ENCODE results near the gene RNU1-3. TPM values are rescaled to one million over a fixed set of nuclear protein-coding genes. Genes with fewer than 3 reads are reported as not detected.
"Not testable (repeated sequence)": the region's sequence is repeated elsewhere in the genome, so short reads cannot be mapped to it uniquely, and the experiment has no call there.

The RNU1-3 gene
- total RNA-seq, 1 experiment from 2014 or later: under 0.01 TPM

- not testable (repeated sequence) for H3K4me3 ChIP-seq; H3K4me1 ChIP-seq; H3K27me3 ChIP-seq; H3K36me3 ChIP-seq; DNase-seq; H3K27ac ChIP-seq; H3K9me3 ChIP-seq (replicated peaks)
These were observed 34.4 kb upstream of the RNU1-3 start for GRCh38 chr1:16701189-16701588.

- H3K4me3 ChIP-seq; H3K36me3 ChIP-seq; H3K9me3 ChIP-seq (replicated peaks); H3K27ac ChIP-seq; H3K27me3 ChIP-seq; H3K4me1 ChIP-seq; DNase-seq: not testable (repeated sequence)
These were observed 33.6 kb upstream of the RNU1-3 start for GRCh38 chr1:16700138-16700895.

- H3K4me1 ChIP-seq; H3K4me3 ChIP-seq; H3K36me3 ChIP-seq; H3K9me3 ChIP-seq (replicated peaks); DNase-seq; H3K27ac ChIP-seq; H3K27me3 ChIP-seq: not testable (repeated sequence)
These were observed 32.7 kb upstream of the RNU1-3 start for GRCh38 chr1:16699440-16699839.

GRCh38 chr1:16697152-16697551, 30.4 kb upstream of the RNU1-3 start:
- not testable (repeated sequence) for H3K4me1 ChIP-seq; H3K9me3 ChIP-seq (replicated peaks); H3K36me3 ChIP-seq; H3K4me3 ChIP-seq; DNase-seq; H3K27ac ChIP-seq; H3K27me3 ChIP-seq

- not testable (repeated sequence) for DNase-seq; H3K36me3 ChIP-seq; H3K27me3 ChIP-seq; H3K9me3 ChIP-seq (replicated peaks); H3K4me3 ChIP-seq; H3K4me1 ChIP-seq; H3K27ac ChIP-seq
These were observed 29.9 kb upstream of the RNU1-3 start for GRCh38 chr1:16696507-16697150.

GRCh38 chr1:16694308-16694702, 27.6 kb upstream of the RNU1-3 start:
- H3K9me3 ChIP-seq (replicated peaks); H3K36me3 ChIP-seq; DNase-seq; H3K4me3 ChIP-seq; H3K4me1 ChIP-seq; H3K27me3 ChIP-seq; H3K27ac ChIP-seq: not testable (repeated sequence)

- not testable (repeated sequence) for H3K4me1 ChIP-seq; DNase-seq; H3K9me3 ChIP-seq (replicated peaks); H3K4me3 ChIP-seq; H3K27ac ChIP-seq; H3K36me3 ChIP-seq; H3K27me3 ChIP-seq
These were observed 26.9 kb upstream of the RNU1-3 start for GRCh38 chr1:16693449-16694307.

GRCh38 chr1:16692717-16693448, 26.1 kb upstream of the RNU1-3 start:
- not testable (repeated sequence) for DNase-seq; H3K4me1 ChIP-seq; H3K9me3 ChIP-seq (replicated peaks); H3K4me3 ChIP-seq; H3K36me3 ChIP-seq; H3K27me3 ChIP-seq; H3K27ac ChIP-seq

GRCh38 chr1:16692283-16692682, 25.5 kb upstream of the RNU1-3 start:
- H3K4me1 ChIP-seq; H3K36me3 ChIP-seq; H3K9me3 ChIP-seq (replicated peaks); DNase-seq; H3K4me3 ChIP-seq; H3K27ac ChIP-seq; H3K27me3 ChIP-seq: not testable (repeated sequence)

GRCh38 chr1:16690971-16691682, 24.4 kb upstream of the RNU1-3 start:
- DNase-seq; H3K4me1 ChIP-seq; H3K27ac ChIP-seq; H3K27me3 ChIP-seq; H3K36me3 ChIP-seq; H3K9me3 ChIP-seq (replicated peaks); H3K4me3 ChIP-seq: not testable (repeated sequence)

GRCh38 chr1:16687132-16687800, 20.5 kb upstream of the RNU1-3 start:
- DNase-seq; H3K27ac ChIP-seq; H3K4me3 ChIP-seq; H3K36me3 ChIP-seq; H3K27me3 ChIP-seq; H3K4me1 ChIP-seq; H3K9me3 ChIP-seq (replicated peaks): not testable (repeated sequence)

GRCh38 chr1:16685445-16686371, 19.0 kb upstream of the RNU1-3 start:
- not testable (repeated sequence) for DNase-seq; H3K27ac ChIP-seq; H3K9me3 ChIP-seq (replicated peaks); H3K27me3 ChIP-seq; H3K36me3 ChIP-seq; H3K4me3 ChIP-seq; H3K4me1 ChIP-seq

GRCh38 chr1:16684738-16685337, 18.1 kb upstream of the RNU1-3 start:
- H3K27me3 ChIP-seq; H3K27ac ChIP-seq; H3K9me3 ChIP-seq (replicated peaks); H3K36me3 ChIP-seq; DNase-seq; H3K4me1 ChIP-seq; H3K4me3 ChIP-seq: not testable (repeated sequence)
